ENCODE measurements around the gene CARD11. TPM values are rescaled to one million over a fixed set of nuclear protein-coding genes. Genes with fewer than 3 reads are reported as not detected.
"Not testable (repeated sequence)": the region's sequence is repeated elsewhere in the genome, so short reads cannot be mapped to it uniquely, and the experiment has no call there.

Gene CARD11
- total RNA-seq, 2 donors from 2014 or later = 0.87 to 2.4 TPM

DNA sequence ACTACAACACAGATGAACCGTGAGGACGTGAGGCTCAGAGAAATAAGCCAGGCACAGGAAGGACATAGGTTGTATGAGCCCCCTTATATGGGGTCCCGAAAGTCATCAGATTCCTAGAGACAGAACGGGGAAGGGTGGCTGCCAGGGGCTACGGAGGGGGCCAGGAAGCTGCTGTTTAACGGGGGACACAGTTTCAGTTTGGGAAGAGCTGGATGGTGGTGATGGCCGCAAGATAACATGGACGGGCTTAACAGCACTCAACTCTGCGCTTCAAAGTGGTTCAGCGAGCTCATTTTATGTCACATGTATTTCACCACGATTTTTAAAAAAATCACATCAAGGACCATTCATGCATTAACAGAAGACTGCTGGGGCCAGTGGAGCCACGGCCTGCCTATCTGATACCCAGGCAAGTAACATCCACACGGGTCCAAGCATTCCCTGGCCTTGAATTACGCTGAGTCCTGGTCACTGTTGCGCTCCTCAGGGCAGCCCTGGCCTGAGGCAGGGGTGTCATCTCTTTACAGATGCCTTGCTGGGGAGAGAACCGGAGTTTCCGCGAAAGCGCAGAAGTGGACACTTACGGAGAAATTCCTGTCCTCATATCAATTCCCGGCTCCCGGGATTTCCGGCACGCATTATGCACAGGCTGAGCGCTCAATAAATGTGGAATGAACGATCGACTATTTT is 1.5 kb downstream of the CARD11 start:
- DNase-seq (ENCODE audit: low spot score) = no peak
- Histone ChIP-seq H3K9me3 (no peaks in the 10 kb centered on the region), H3K27me3 (replicated peaks; ENCODE audit: insufficient read depth) (peaks cover 3% of the 10 kb centered on the region), H3K36me3 (no peaks in the 10 kb centered on the region), H3K4me1 (replicated peaks) (no peaks in the 10 kb centered on the region), H3K27ac (no peak overlapping the region), H3K4me3 (no peak overlapping the region)
- TF ChIP-seq, protein P1, sequence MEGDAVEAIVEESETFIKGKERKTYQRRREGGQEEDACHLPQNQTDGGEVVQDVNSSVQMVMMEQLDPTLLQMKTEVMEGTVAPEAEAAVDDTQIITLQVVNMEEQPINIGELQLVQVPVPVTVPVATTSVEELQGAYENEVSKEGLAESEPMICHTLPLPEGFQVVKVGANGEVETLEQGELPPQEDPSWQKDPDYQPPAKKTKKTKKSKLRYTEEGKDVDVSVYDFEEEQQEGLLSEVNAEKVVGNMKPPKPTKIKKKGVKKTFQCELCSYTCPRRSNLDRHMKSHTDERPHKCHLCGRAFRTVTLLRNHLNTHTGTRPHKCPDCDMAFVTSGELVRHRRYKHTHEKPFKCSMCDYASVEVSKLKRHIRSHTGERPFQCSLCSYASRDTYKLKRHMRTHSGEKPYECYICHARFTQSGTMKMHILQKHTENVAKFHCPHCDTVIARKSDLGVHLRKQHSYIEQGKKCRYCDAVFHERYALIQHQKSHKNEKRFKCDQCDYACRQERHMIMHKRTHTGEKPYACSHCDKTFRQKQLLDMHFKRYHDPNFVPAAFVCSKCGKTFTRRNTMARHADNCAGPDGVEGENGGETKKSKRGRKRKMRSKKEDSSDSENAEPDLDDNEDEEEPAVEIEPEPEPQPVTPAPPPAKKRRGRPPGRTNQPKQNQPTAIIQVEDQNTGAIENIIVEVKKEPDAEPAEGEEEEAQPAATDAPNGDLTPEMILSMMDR (IDR thresholded peaks at IDR 0.05) = no peak
- TF ChIP-seq POLR2A (IDR thresholded peaks at IDR 0.05) (no peak), POLR2AphosphoS5 (IDR thresholded peaks at IDR 0.05) (no peak)
- WGBS = 88% methylated on average over 27 of the region's 27 CpGs
- intact Hi-C loops (cut with DNase I) = no loop called here

DNA sequence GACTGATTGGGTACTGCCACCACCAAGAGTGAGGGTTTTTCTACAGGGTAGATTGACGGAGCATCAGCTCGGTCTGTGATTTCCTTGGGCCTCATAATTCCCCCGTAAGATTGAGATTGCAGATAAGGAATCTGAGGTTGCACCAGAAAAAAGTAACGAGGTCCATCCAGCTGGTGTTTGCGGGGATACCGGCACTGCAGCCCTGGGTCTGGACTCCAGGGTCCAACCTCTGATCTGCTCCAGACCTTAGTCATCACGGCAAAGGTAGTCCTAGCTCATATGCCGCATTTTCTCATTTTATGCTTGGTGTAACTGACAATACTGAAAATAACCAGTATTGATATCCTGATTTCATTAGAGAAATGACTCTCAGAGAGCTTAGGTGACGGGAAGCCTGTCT is 3.9 kb downstream of the CARD11 start:
- H3K27ac ChIP-seq = no peak overlapping the region
- peaks cover 3% of the 10 kb centered on the region for H3K27me3 ChIP-seq (replicated peaks; ENCODE audit: insufficient read depth)
- H3K4me1 ChIP-seq (replicated peaks) = no peaks in the 10 kb centered on the region
- WGBS = 90% methylated on average over 9 of the region's 9 CpGs
- H3K36me3 ChIP-seq = no peaks in the 10 kb centered on the region
- intact Hi-C loops (cut with DNase I) = no loop called here
- no peak overlapping the region for H3K4me3 ChIP-seq
- H3K9me3 ChIP-seq = no peaks in the 10 kb centered on the region
- TF ChIP-seq, protein P1 (IDR thresholded peaks at IDR 0.05) = no peak
- no peak for TF ChIP-seq POLR2A (IDR thresholded peaks at IDR 0.05)
- DNase-seq (ENCODE audit: low spot score) = no peak

DNA sequence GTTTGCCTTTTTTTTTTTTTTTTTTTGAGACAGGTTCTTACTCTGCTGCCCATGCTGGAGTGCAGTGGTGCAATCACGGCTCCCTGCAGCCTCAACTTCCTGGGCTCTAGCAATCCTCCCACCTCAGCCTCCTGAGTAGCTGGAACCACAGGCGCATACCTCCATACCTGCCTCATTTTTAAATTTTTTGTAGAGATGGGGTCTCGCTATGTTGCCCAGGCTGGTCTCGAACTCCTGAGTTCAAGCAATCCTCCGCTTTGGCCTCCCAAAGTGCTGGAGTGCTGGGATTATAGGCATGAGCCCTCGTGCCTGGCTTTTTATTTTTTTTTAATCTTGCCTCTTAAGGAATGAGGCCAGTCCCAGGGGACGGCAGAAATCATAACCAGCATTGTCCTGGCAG is 5.7 kb downstream of the CARD11 start:
- intact Hi-C loops (cut with DNase I); H3K9me3 ChIP-seq: not testable (repeated sequence)

DNA sequence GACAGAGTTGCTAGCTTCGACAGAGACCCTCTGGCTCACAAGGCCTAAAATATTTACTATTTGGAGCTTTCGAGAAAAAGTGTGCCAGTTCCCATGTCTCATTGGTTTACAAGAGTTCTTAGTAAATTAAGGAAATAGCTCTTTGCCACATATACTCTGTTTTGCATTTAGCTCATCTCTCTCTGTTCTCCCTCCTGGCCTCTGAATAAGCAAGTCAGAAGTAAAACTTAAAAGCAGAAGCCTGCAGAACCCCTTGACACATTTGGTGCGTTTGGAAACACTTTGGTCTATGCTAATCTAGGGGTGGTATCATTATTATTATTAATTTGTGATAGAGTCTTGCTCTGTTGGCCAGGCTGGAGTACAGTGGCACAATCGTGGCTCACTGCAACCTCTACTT is 6.4 kb downstream of the CARD11 start:
- Histone ChIP-seq H3K4me3 (no peak overlapping the region), H3K9me3 (no peaks in the 10 kb centered on the region), H3K4me1 (replicated peaks) (no peaks in the 10 kb centered on the region), H3K36me3 (no peaks in the 10 kb centered on the region), H3K27me3 (replicated peaks; ENCODE audit: insufficient read depth) (no peaks in the 10 kb centered on the region), H3K27ac (no peak overlapping the region)
- intact Hi-C loops (cut with DNase I) = no loop called here
- TF ChIP-seq POLR2A (IDR thresholded peaks at IDR 0.05) (no peak), POLR2AphosphoS5 (IDR thresholded peaks at IDR 0.05) (no peak)
- TF ChIP-seq, protein P1 (IDR thresholded peaks at IDR 0.05) = no peak
- DNase-seq (ENCODE audit: low spot score) = no peak
- 63% methylated on average over 4 of the region's 4 CpGs for WGBS

More for the DNA sequence above, 5.7 kb downstream of the CARD11 start:
- H3K36me3 ChIP-seq; H3K4me3 ChIP-seq; H3K27ac ChIP-seq; H3K4me1 ChIP-seq (replicated peaks); DNase-seq (ENCODE audit: low spot score); H3K27me3 ChIP-seq (replicated peaks; ENCODE audit: insufficient read depth): not testable (repeated sequence)
- WGBS = 85% methylated on average over 7 of the region's 7 CpGs

DNA sequence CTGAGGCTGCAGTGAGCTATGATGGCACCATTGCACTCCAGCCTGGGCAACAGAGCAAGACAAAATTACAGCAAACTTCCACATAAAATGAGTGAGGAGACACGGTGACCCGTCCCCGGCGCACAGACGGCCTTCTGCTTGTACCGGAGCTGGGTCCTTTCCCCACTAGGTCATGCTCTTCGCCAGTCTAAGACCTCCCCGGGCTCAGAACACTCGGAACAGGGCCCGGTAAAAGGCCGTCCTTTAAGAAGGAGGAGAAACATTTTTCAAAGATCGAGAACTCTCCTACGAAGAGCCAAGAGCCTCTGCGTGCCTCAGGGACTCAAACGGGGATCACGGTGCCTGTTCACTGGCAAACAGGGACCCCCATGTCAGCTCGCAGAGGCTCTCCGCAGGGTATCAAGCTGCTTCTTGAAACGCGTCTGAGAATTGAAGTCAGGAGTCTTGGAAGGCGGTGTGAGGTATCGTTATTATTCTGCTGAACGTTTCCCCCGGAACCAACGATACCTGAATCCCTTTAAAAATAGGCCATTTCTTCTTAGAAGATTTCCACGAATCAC is 9.0 kb downstream of the CARD11 start:
- H3K4me3 ChIP-seq = no peak overlapping the region
- no peaks in the 10 kb centered on the region for H3K4me1 ChIP-seq (replicated peaks)
- intact Hi-C loops (cut with DNase I) = no loop called here
- H3K27me3 ChIP-seq (replicated peaks; ENCODE audit: insufficient read depth) = no peaks in the 10 kb centered on the region
- no peaks in the 10 kb centered on the region for H3K36me3 ChIP-seq
- TF ChIP-seq POLR2A (IDR thresholded peaks at IDR 0.05) (no peak), POLR2AphosphoS5 (IDR thresholded peaks at IDR 0.05) (no peak)
- TF ChIP-seq, protein P1 (IDR thresholded peaks at IDR 0.05) = no peak
- H3K9me3 ChIP-seq = no peaks in the 10 kb centered on the region
- no peak overlapping the region for H3K27ac ChIP-seq
- WGBS = 95% methylated on average over 26 of the region's 26 CpGs
- DNase-seq (ENCODE audit: low spot score) = no peak
